GM18498 (cell line): ENCODE results near the gene CCDC190.
"Not testable (repeated sequence)": the region's sequence is repeated elsewhere in the genome, so short reads cannot be mapped to it uniquely, and the experiment has no call there.

Source experiments
- ATAC-seq: cut with Tn5 transposase; IDR thresholded peaks from one replicate; pipeline ENCODE4 v1.9.1; 2021; ENCODE audit warnings: mild to moderate bottlenecking, moderate library complexity; ENCODE audit not compliant: unreplicated experiment

CCDC190 gene

DNA sequence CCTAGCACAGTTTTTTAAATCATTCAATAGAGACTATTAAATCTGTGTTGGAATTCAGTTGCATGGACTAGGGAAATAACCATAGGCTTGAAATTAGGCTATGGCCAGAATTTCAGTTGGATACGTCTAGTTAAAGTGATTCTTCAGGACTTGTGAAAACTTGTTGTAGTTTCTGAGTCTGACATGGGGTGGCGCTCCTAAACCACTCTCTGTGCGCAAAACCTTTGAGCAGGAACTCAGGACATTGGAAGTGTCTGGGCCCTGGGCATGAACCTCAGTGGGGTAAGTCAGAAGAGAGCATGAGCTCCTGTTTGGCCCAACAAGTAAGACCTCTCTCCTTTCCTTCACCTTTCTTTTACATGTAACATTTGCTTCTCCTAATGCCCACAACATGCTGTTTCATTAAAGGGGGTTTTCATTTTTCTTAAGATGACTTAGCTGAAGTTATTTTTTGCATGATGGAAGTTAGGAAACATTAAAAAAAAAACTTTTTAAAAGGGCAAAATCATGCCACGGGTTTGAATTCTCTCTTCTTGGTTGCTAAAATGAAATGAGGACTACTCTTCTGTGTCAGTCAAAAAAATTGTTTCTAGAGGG lies 17.1 kb upstream of the CCDC190 start:
- ATAC-seq: peak; percentile 53

DNA sequence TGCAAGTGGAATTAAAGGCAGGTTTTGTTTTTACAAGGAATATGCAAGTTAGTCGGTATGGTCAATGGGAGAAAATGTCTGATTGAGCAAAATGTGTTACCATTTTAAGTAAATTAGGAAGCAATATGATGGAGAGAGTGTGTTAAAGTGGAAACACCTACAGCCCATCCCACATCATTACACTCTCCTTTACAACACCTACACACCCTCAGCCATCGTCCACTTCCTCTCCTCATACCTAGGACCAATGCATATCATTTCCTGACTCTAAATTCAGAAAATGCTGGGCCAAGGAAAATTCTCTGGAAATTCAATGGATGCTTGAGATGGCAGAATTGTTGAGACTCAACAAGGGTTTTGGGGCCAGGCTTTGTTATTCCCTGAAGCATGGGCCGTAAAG lies 16.4 kb upstream of the CCDC190 start:
- ATAC-seq: no peak

DNA sequence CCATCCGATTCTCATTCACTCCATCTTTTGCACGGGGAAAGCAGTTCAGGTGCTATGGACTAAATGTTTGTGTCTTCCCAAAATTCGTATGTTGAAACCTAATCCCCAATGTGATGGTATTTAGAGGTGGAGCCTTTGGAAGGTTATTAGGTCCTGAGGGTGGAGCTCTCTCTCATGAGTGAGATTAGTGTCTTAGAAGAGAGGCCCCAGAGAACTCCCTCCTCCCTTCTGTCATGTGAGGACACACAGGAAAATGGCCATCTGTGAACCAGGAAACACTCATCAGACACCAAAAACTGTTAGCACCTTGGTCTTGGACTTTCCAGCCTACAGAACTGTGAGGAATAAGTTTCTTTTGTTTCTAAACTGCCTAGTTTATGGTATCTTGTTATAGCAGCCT lies 15.8 kb upstream of the CCDC190 start:
- no peak for ATAC-seq

DNA sequence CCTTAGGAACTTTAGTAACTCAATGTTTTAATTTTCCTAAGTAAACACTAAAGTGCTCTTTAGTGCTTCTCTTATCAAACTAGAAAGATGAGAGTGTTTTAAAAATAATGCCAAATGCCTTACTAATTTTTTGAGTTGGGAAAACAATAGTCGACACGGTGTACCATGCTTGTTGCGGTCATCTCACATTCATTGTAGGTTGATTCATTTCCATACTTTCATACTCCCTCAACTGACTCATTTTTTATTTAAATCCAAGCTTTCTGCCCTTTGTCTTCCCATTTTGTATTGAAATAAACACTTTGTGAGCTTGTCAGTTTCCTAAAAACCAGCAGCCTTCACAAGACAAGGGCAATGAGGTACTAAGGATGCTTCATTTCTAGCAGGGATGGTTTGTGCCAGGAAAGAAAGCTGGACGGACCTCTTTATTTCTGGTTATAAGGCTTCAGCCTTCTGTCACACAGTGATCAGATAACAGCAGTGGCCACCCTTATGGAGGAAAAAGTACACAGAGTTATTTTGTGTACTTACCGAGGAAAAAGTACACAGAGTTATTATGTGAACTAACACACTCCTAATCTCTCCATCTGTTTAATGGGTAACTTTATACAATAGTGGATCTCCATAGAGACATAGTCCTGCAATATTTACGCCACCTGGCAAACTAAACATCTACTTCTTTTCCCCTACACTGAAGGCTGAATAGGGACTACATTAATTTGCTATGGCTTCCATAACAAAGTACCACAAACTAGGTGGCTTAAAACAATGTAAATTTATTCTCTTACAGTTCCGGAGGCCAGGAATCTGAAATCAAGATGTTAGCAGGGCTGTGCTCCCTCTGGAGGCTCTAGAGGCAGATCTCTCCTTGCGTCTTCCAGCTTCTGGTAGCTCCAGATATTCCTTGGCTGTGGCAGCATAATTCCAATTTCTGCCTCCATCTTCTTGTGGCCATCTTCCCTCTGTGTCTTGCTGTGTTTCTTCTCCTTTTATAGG lies 13.0 kb upstream of the CCDC190 start:
- ATAC-seq: no peak

DNA sequence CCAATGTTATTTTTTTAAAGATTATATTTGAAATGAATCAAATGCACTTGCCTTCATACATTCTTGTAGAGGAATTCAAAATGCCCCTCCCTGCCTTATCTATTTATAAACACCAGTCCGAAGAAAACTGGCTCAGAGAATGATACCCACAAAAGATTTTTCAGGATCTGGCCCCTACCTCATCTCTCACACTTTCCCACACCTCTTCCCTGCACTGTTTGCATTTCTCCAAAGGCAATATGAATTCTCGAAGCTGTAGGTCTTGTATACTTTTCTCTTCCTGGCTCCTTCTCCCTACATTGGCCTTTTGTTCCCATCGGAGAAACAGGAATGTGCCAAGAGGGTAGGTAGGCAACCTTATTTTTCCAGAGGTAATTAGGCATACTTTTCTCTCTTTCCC lies 12.0 kb upstream of the CCDC190 start:
- ATAC-seq: no peak

DNA sequence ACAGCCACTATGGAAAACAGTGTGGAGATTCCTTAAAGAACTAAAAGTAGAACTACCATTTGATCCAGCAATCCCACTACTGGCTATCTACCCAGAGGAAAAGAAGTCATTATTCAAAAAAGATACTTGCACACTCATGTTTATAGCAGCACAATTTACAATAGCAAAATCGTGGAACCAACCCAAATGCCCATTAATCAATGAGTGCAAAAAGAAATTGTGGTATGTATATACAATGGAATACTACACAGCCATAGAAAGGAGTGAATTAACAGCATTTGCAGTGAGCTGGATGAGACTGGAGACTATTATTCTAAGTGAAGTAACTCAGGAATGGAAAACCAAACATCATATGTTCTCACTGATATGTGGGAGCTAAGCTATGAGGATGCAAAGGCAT lies 10.4 kb upstream of the CCDC190 start:
- not testable (repeated sequence) for ATAC-seq

DNA sequence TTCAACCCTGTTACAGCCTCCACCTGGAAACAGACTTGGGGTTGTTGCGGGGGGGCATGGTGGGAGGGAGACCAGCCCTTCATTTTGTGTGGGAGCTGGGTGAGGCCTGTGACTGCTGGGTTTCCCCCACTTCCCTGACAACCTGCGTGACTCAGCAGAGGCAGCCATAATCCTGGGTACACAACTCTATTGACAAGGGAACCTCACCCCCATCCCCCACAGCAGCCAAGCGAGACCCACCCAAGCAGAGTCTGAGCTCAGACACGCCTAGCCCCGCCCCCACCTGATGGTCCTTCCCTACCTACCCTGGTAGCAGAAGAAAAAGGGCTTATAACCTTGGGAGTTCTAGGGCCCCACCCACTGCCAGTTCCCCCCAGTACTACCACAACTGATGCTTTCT lies 8.0 kb upstream of the CCDC190 start:
- ATAC-seq: no peak

DNA sequence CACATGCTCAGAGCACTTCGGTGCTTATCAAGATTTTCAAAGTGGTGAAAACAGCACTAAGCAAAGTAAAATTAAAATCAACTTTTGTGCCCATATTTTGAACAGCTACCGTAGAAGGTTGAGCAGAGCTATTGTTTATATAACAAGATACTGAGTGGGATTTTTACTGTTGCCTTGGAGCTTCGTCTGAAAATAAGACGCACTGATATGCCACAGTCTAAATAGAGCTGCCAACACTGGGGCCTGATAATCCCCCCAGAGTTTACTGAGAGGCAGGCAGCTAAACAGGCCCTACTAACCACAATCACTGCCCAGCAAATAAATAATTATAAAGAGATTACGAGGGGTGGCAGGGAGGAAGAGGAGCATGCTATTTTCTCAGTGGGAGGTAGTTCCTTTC lies 650 bp upstream of the CCDC190 start:
- ATAC-seq: no peak

DNA sequence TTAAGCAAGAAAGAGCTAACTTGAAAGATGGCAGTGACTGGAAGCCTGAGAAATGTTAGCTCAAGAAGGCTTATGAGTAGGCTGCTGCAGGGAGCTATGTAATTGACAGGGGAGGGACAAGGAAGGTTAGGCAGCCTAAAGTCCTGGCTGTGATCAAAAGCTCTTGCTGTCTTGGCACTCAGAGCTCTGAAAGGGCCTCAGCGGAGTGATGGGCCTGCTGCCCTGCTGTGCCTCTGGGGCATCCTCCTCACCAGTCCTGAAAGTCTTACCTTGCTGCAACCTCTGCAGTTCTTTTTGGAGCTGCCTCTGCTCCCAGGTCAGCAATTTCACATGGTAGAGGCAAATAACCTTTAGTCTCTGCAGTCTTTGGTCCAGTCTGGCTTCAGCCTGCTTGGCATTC lies 1.8 kb downstream of the CCDC190 start:
- no peak for ATAC-seq

DNA sequence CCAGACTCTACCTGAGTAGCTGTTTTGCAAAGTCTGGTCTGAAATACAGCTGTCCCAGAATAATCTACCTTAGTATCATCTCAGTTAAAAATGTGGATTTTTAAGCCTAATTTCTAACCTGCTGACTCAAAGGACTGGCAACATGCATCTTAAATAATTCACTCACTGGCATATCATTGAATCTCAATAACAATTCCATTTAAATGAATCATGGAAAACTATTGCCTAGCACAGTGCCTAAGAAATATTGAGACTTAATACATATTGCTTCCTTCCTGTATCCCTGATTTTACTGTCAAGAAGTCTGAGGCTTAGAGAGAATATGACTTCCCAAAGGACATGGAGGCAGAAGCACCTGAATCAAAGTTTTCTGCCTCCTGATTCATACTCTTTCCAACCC lies 3.1 kb downstream of the CCDC190 start:
- no peak for ATAC-seq

DNA sequence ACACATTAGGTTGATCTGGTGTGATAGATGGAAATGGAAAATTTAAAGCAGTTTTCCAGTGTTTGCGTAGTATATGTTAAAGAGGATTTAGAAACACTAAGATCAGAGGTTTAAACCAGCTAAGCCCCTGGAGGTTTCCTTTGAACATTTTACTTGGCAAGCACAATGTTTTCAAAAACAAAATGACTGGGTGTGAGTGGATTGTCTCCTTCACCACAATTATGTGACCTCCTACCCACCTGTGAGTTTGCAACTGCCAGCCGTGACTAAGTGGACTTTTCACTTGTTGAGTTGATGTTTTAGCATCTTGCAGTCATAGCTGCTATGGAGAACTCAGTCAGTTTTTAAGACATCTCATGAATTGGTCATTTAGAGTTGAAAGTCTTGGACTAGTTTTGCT lies 4.7 kb downstream of the CCDC190 start:
- no peak for ATAC-seq

DNA sequence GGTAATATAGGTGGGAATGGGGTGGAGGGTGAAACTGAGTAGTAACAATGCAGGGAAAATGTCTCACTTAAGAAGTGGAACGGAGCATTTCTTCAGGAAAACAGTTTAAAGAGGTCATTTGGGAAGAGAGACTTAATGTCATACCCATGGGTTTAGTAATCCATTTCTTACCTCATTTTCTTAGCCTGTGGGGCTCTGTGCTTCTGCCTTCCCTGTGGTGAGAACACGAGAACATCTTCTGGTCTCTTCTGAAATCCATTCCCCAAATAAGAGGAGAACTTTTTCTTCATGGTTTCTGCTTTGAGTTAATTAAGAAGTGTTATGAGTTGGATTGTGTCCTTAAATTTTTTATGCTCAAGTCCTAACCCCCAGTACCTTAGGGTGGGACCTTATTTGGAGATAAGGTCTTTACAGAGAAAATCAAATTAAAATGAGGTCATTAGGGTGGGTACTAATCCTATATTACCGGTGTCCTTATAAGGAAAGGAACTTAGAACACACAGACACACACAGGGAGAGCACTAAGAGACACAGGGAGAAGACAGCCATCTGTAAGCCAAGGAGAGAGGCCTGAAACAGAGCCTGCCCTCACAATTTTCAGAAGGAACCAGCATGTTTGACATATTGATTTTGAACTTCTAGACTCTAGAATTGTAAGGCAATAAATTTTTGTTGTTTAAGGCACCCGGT lies 5.4 kb downstream of the CCDC190 start:
- no peak for ATAC-seq

DNA sequence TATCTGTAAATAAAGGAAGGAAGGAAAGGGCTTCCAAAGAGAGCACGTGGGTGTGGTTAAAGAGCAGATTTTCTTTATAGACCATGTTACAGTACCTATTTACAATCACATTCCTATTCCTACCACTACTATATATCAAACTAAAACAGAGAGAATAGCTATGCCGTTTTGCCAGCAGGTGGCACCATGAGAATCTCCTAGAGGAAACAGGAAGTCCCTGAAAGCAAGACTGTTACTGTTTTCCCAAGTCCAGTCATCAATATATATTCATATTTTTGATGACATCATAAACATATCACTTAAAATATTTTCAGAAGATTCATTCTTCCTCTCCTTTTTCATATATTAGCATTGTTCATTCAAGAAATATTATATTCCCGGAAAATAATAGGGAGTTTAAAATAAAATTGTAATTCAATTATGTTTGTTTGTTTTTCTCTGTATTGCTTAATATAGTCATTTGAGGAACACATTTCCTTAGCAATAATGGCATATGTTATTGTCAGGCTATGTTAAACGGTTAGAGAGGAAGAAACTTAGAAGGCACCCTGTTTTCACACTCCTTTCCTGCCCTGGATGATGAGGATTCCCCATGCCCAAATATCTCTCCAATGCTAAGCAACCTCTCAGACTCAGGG lies 6.6 kb downstream of the CCDC190 start:
- peak; percentile 79 for ATAC-seq

DNA sequence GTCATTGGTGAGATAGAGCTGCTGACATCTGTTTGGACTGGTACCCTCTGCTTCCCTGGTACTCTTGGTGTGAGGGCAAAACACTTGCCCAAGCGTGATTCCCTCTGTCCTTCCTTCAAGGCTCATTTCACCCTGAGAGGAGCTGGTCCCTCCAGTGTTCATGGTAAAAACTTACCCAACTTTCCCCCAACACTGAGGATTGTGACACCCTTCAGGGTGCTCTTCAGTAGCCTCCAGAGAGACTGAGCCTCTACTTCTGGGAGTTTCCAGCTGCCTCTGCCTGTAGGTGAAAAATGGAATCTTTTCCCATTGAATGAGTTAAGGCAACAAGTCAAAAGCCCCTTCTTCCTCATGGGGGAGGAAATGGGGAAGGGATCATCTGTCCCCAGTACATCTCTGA lies 9.6 kb downstream of the CCDC190 start:
- ATAC-seq: no peak

DNA sequence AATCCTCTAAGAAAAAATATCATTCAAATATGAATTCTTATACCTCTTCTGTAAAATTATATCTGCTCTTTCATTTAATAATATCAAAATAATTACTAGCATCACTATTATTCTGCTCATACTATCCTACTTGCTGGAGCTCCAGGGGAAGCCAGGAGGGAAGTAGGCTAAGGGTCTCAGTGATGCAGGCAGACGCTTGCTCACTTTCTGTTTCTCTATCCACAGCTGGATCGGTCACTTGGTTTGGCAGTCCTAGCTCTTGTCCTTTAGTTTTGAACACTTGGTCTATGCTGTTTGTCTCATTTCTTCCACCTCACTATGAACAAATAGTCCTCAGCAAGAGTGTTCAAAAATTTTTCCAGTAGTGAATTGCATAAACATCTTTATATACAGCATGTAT lies 11.3 kb downstream of the CCDC190 start:
- ATAC-seq: no peak

DNA sequence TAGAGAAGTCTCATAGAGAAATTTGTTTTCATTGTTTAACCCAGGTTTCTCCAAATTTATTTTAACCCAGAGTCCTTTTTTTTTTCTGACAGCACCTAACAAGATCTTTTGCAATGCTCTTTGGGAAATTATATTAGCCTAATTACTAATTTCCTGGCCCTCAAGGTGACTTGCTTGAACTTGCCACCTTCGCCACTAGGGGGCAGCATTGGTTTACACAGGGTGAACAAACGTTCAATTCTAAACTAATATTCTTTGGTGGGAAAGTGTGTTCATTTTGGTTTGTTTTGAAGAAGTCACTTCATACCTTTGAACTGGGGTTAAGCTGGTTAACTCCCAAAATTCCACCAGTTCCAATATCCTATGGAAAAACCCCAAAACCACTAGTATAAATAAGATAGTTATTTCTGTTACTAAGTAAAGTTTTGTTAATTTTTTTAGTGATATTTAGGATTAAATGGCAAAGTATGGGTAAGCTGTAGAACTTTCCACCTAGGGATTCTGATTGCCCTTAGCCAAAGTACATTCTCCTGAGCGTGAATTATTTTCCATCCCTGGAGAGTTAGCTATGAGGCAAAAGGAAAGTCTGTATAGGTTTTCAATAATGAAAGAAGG lies 13.0 kb downstream of the CCDC190 start:
- no peak for ATAC-seq

DNA sequence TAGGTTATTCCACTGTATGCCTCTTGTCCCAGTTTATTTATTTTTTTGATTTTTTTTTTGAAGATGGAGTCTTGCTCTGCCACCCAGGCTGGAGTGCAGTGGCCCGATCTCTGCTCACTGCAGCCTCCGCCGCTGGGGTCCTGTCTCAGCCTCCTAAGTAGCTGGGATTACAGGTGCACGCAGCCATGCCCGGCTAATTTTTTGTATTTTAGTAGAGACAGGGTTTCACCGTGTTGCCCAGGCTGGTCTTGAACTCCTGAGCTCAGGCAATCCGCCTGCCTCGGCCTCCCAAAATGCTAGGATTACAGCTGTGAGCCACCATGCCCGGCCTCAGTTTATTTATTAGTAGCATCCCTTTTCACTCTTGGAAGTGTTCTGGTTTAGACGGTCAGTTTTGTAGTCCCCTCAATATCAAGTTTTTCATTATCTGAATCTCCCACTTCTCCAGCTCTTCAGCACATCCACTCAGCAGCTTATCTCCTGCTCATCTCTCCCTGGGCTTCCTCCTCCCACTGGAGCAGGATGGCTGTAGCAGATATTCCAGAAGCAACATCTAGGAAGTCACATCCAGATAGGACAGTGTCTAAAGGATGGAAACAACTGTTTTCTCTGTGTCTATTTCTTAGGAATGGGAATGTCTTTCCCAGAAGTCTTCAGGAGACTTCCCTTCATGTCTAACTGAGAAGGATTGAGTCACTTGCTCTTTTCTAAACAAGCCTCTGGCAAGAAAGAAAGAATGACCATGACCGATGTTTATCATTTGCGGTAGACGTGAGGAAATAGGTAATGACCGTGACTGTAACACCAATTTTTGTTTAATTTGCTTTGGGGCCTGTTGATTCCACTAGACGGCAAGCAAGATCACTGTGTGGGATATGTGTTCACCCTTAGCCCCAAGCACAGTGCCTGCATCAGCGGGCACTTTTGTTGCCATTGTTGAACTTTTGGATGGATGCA lies 14.4 kb downstream of the CCDC190 start:
- no peak for ATAC-seq

DNA sequence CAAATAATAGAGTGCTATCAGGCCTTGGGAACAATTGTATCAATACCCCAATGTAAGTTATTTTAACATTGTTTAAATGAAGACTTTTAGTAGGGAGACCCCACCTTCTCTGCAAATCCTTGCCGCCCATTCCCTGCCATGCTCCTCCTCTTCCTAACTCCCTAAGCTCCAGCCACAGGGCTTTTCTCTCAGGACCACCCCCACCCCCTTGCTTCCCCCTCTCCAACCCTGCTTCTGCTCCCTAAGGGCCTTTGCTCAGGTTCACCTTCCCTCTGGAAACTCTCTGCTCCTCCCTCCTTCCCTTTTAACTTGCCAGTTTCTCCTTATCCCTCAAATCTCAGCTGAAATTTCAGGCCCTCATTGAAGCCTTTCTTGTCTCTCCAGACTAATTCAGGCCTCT lies 16.8 kb downstream of the CCDC190 start:
- ATAC-seq: no peak

DNA sequence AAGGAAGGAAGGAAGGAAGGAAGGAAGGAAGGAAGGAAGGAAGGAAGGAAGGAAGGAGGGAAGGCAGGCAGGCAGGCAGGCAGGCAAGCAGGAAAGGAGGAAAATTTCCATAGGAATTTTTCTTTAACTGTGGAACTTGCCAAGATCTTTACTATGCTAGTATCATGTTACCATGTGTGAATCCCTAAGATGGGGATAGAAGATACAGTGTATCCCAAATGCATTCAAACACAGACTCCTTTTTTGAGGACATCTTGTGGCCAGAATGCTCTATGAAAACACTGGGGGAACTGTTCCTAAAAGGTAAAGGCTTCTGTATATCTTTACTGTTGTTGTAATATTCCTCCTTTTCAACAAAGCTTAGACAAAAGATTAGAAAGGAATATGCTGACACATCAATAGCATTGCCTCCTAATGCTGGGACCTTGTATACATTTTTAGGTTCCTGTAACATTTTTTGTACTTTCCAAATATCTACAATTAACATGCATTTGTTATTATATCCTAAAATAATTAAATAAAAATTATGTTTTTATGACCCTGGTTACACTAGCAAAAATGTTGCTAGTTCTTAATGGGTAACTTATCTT lies 20.6 kb downstream of the CCDC190 start:
- no peak for ATAC-seq
